SK-N-MC (cell line): ENCODE data around the gene RITA1.
"Not testable (repeated sequence)": the region's sequence is repeated elsewhere in the genome, so short reads cannot be mapped to it uniquely, and the experiment has no call there.

Source experiments
- DNase-seq: peaks from one replicate; pipeline ENCODE4 v3.0.0-alpha.2; 2011; ENCODE audit warnings: low read depth, low spot score
- H3K27ac ChIP-seq: fragments of 200-600 bp; sonication (generic); 2 replicates; pipeline ENCODE4 v1.5.1; 2016; ENCODE audit warnings: mixed run types
- H3K36me3 ChIP-seq: fragments of 200-600 bp; sonication (generic); 2 replicates; pipeline ENCODE4 v1.6.1; 2017; ENCODE audit warnings: antibody characterized with exemption, low read length, mixed read lengths; ENCODE audit not compliant: insufficient read depth
- H3K4me3 ChIP-seq: fragments of 200-600 bp; sonication (generic); 2 replicates; pipeline ENCODE4 v1.5.1; 2016
- H3K9ac ChIP-seq: fragments of 200-600 bp; sonication (generic); 2 replicates; pipeline ENCODE4 v1.8.0; 2017; ENCODE audit warnings: mixed run types, mixed read lengths; ENCODE audit not compliant: insufficient read length
- H3K9me3 ChIP-seq: fragments of 200-600 bp; sonication (generic); 2 replicates; pipeline ENCODE4 v1.6.1; 2017; ENCODE audit warnings: low read depth, mild to moderate bottlenecking, antibody characterized with exemption, low read length, moderate library complexity, mixed read lengths
- EZH2 ChIP-seq: fragments of 200-600 bp; sonication (generic); IDR thresholded peaks from one replicate; pipeline ENCODE4 v1.6.1; 2017; ENCODE audit warnings: antibody characterized with exemption
- FOXP2 ChIP-seq: optimal IDR thresholded peaks from 2 replicates; pipeline ENCODE3; 2011; ENCODE audit warnings: mild to moderate bottlenecking, moderate library complexity; ENCODE audit not compliant: insufficient read depth; ENCODE audit errors: extremely low read length, control extremely low read depth
- POLR2AphosphoS5 ChIP-seq: IDR thresholded peaks from 2 replicates; pipeline ENCODE4 v1.6.1; 2012; ENCODE audit warnings: mild to moderate bottlenecking, low read depth, low read length, borderline replicate concordance

RITA1 gene

DNA sequence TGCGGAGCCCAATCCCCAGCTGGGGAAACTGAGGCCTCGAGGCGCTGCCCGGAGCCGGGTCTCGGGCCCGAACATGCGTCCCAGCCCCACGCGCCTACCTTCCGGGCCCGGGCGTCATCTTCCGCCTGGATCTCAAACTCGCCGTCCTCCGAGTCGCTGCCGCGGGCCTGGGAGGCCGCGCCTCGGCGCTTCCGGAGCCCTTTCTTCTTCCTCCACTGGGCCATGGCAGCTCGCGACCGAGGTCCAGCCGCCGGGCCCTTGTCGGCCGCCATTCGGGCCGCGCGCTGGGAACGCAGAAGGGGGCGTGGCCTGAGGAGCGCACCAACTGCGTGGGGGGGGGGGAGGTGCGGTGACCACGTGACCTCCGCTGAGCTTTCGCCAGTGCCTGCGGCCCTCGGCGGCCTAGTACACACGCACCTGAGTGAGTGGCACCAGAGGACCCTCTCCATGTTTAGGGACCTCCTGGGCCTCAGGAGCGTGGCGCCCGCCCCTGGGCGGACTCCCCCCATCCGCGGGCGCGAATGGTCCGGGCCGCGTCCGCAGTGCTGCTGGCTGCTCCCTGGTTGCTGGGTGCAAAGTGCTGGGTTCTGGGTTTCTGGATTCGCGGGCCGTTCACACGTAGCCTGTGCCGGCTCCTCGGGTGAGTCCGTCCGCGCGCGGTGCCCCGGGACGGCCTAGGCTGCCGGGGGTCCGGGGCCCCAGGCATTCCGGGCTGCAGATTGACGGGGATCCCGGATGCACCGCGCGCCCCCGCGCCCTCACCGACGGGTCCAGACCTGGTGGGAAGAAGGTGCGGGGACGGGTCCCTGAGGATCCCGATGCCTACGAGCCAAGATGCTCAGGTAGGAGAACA lies at the start of gene RITA1, which contains the start of gene DDX54:
RITA1 (plus strand) TSS at position 542 of the 853 bp plus-strand sequence. CDS start 1,026 bp downstream, outside the sequence.
DDX54 (minus strand) TSS at position 299 of the 853 bp plus-strand sequence; CDS start at position 272, 27 bp downstream.
- H3K9me3 ChIP-seq, result no peaks in the 10 kb centered on the region
- TF ChIP-seq EZH2, result no peak
- TF ChIP-seq FOXP2, result no peak
- TF ChIP-seq POLR2AphosphoS5, result peak; percentile 89
- peaks cover 32% of the 10 kb centered on the region; the same call in 1 of the 2 replicates for H3K36me3 ChIP-seq
- H3K27ac ChIP-seq, result peak within 1 kb of the TSS; percentile 92
- no peak for DNase-seq
- peak within 1 kb of the TSS; percentile 99 for H3K4me3 ChIP-seq
- peak within 1 kb of the TSS; percentile 99 for H3K9ac ChIP-seq

DNA sequence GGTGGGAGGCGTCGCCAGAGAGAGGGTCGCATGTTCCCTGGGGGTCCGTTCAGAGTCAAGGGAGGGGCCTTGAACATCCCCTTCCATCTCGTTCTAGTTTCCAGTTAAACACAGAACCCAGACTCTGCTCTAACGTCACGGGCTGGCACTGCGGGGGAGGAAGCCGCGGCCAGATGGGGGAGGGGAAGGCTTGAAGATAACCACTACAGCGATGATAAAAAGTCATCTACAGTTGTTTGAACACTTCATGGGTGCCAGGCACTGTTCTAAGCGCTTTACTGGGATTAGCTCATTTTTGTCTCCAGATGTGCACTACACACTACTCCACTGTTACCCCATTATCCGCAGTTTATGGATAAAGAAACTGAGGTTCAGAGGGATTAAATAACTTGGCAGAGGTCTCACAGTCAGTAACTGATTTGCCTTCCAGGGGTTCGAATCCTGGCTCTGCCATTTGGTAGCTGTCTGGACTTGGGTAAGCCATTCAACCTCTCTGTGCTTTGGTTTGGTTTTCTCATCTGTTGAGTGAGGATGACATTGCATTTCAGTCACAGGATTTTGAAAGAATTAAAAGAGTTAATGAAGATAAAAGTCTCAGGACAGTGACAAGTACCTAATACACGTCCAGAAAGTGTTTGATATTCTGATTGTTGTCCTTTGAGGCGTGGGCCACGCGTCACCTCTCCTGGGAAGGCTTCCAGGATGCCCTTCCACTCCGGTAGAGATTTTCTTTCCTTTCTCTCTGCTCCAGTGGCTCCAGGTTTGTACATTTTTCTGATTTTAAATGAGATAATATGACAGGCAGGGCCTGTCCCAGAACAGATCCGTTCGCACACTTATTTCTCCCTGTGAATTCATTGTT lies 49.2 kb upstream of the RITA1 start:
- no peak for TF ChIP-seq FOXP2
- DNase-seq, result no peak
- Histone ChIP-seq H3K27ac (no peak overlapping the region), H3K36me3 (no peaks in the 10 kb centered on the region), H3K9ac (no peak overlapping the region), H3K9me3 (no peaks in the 10 kb centered on the region), H3K4me3 (peak overlapping the region; percentile 80)

DNA sequence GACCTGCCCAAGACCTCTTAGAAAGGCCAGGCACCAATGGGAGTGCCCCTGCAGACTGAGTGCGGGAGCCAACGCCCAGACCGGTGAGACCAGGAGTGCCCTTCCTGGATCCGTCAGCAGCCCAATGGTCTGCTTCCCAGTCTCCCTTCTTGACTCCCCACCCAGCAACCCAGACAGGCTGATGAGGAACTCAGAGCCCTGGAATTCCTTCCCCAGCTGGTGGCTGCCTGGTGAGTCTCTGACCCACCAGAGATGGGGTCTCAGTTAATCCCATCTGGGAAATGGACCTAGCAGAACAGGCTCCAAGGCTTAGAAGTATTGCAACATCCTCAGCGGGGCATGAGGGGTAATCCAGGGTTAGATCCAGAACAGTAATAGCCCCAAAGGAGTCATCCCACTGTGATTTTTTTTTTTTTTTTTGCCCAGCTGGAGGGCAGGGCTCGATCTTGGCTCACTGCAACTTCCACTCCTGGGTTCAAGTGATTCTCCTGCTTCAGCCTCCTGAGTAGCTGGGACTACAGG lies 48.5 kb upstream of the RITA1 start:
- TF ChIP-seq FOXP2, result no peak
- TF ChIP-seq EZH2, result no peak
- no peak for TF ChIP-seq POLR2AphosphoS5

DNA sequence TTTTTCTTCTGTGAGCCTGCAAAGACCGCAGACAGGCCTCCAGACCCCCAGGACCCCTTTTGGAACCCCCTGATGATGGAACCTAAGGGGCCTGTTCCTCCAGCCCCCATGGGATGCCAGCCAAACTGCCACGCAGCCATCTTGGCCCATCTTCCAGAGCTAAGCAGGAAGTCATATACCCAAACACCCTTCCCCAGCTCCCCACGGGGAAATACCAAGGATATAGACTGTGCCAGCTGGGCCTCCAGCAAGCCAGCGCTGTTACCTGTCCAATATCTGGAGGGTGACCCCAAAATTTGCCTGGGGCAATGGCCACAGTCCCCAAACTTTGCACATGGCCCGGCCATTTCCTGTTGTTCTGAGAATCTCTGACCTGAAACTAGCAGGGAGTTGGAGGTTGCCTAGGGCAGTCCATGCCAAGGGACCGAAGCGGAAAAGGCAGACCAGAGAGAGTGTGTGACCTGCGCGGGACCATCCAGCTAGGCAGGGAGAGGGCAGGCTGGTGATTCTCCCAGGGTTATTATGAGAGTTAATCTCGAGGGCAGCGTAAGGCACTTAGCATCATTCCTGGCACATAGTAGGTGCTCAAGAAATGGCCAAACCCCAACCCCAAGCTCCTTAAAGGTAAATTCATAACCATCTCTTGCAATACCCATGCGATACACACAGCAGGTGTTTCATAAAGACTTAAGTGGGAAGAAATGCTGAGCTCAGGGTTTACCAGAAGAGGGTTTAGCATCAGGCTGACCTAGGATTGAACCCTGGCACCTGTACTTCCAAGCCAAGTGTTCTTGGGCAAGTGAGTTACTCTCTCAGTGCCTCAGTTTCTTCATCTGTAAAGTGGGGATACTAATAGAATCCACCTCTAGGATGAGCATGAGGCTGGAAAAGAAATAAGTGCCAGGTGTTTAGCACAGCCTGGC lies 47.4 kb upstream of the RITA1 start:
- Histone ChIP-seq H3K9ac (no peak overlapping the region), H3K9me3 (no peaks in the 10 kb centered on the region), H3K36me3 (no peaks in the 10 kb centered on the region), H3K27ac (no peak overlapping the region), H3K4me3 (no peak overlapping the region)
- TF ChIP-seq EZH2 (no peak), POLR2AphosphoS5 (no peak), FOXP2 (no peak)
- DNase-seq, result no peak

More for the DNA sequence above, 48.5 kb upstream of the RITA1 start:
- Histone ChIP-seq H3K4me3 (no peak overlapping the region), H3K9ac (no peak overlapping the region), H3K36me3 (no peaks in the 10 kb centered on the region), H3K27ac (no peak overlapping the region), H3K9me3 (no peaks in the 10 kb centered on the region)
- no peak for DNase-seq

GRCh38 chr12:113138826-113139225 lies 46.7 kb upstream of the RITA1 start:
- Histone ChIP-seq H3K9me3 (no peaks in the 10 kb centered on the region), H3K9ac (no peak overlapping the region), H3K27ac (no peak overlapping the region), H3K4me3 (no peak overlapping the region), H3K36me3 (no peaks in the 10 kb centered on the region)
- no peak for DNase-seq
- no peak for TF ChIP-seq POLR2AphosphoS5
- TF ChIP-seq EZH2, result no peak

DNA sequence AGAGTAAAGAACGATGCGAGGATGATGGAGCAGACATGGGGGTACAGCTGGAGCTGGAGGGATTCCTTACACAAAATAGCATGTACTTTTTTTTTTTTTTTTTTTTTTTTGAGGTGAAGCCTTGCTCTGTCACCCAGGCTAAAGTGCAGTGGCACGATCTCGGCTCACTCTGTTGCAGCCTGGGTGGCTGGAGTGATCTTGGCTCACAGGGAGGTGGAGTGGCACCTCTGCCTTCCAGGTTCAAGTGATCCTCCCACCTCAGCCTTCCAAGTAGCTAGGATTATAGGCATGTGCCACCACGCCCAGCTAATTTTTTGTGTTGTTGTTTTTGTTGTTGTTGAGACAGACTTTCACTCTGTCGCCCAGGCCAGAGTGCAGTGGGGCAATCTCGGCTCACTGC lies 44.8 kb upstream of the RITA1 start:
- TF ChIP-seq FOXP2, result no peak
- no peak for TF ChIP-seq POLR2AphosphoS5
- no peak for TF ChIP-seq EZH2

DNA sequence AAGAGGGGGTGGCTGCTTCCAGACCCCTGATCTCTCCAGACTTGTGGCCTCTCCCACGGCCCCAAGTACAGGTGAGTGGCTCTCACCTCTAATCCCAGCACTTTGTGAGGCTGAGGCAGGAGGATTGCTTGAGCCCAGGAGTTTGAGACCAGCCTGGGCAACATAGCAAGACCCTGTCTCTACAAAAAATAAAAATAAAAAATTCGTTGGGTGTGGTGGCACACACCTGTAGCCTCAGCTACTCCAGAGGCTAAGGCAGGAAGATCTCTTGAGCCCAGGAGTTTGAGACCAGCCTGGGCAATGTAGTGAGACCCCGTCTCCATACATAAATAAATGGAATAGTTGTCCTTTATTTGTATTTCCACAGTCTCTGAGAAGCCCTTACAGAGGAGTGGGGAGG lies 43.8 kb upstream of the RITA1 start:
- not testable (repeated sequence) for H3K27ac ChIP-seq, H3K9me3 ChIP-seq, H3K36me3 ChIP-seq, H3K4me3 ChIP-seq, DNase-seq, H3K9ac ChIP-seq

More for the DNA sequence above, 44.8 kb upstream of the RITA1 start:
- DNase-seq, result no peak
- H3K36me3 ChIP-seq, result no peaks in the 10 kb centered on the region
- H3K27ac ChIP-seq, result no peak overlapping the region
- H3K9me3 ChIP-seq, result no peaks in the 10 kb centered on the region
- no peak overlapping the region for H3K4me3 ChIP-seq
- no peak overlapping the region for H3K9ac ChIP-seq
